Hepatocyte (in vitro differentiated cells): ENCODE data around the gene RBM23.

ENCODE experiments used
- CTCF ChIP-seq: fragments of 200-600 bp; sonication (generic); IDR thresholded peaks from 2 replicates; pipeline ENCODE4 v1.5.1; 2016; ENCODE audit warnings: antibody characterized with exemption, mild to moderate bottlenecking; ENCODE audit not compliant: poor library complexity
- EZH2 ChIP-seq: fragments of 200-600 bp; sonication (generic); IDR thresholded peaks from 2 replicates; pipeline ENCODE4 v1.6.1; 2016; ENCODE audit warnings: antibody characterized with exemption, mild to moderate bottlenecking, borderline replicate concordance
- EZH2phosphoT487 ChIP-seq: fragments of 200-600 bp; sonication (generic); IDR thresholded peaks from one replicate; pipeline ENCODE4 v1.6.1; 2018; ENCODE audit warnings: antibody characterized with exemption, mild to moderate bottlenecking, low read depth, moderate library complexity; ENCODE audit not compliant: unreplicated experiment, severe bottlenecking

- TF ChIP-seq EZH2 (no peak), CTCF (no peak), EZH2phosphoT487 (no peak)
These were observed 26.7 kb upstream of the RBM23 start for GRCh38 chr14:22945642-22946041.
